Calu3 (cell line): Measurements from ENCODE around the gene ULK4. TPM values are rescaled to one million over a fixed set of nuclear protein-coding genes. Genes with fewer than 3 reads are reported as not detected.

Experiments
- BruUV-seq: library from RNA; stranded (reverse); fragments of 400-500 nt; replicated peaks from 2 replicates; lab custom pipeline; 2021; lab: Mats Ljungman, UMichigan
- CTCF ChIA-PET: fragments of 300-600 bp; sonication (Branson Sonifier 250); formaldehyde crosslinking; loops from one replicate; lab custom pipeline; 2022; ENCODE audit warnings: antibody characterized with exemption; lab: Charles Lee
- DNase-seq: peaks from one replicate; pipeline ENCODE4 v3.0.0; 2022
- H3K27ac Mint-ChIP-seq: one replicate; pipeline ENCODE4 v1.8.0; 2022; ENCODE audit warnings: mixed read lengths; ENCODE audit not compliant: unreplicated experiment
- H3K27me3 Mint-ChIP-seq: one replicate; pipeline ENCODE4 v1.8.0; 2022; ENCODE audit warnings: mixed read lengths; ENCODE audit not compliant: unreplicated experiment
- H3K36me3 Mint-ChIP-seq: one replicate; pipeline ENCODE4 v1.8.0; 2022; ENCODE audit warnings: mild to moderate bottlenecking, moderate library complexity, mixed read lengths; ENCODE audit not compliant: insufficient read depth, unreplicated experiment
- H3K4me1 Mint-ChIP-seq: one replicate; pipeline ENCODE4 v1.8.0; 2022; ENCODE audit warnings: mild to moderate bottlenecking, low read depth, mixed read lengths; ENCODE audit not compliant: unreplicated experiment
- H3K4me3 Mint-ChIP-seq: one replicate; pipeline ENCODE4 v1.8.0; 2022; ENCODE audit warnings: mild to moderate bottlenecking, low read depth, moderate library complexity, mixed read lengths; ENCODE audit not compliant: unreplicated experiment
- H3K9me3 Mint-ChIP-seq: one replicate; pipeline ENCODE4 v1.8.0; 2022; ENCODE audit warnings: low read depth, mixed read lengths; ENCODE audit not compliant: unreplicated experiment
- intact Hi-C: fragments of 100-400 bp; cut with micrococcal nuclease; formaldehyde crosslinking; loops from one replicate; pipeline ENCODE4 v1.10.0; 2022; ENCODE audit not compliant: unreplicated experiment
- total RNA-seq: library from RNA; stranded (reverse); gene quantifications from 2 replicates; pipeline ENCODE4 v1.2.3, GENCODE V29; 2022
- TF ChIP-seq, protein P1 (sequence below): fragments of 200-600 bp; IDR thresholded peaks from one replicate; pipeline ENCODE4 v1.8.0; 2022; ENCODE audit warnings: antibody characterized with exemption; ENCODE audit not compliant: unreplicated experiment

ULK4 gene
- total RNA-seq, 1 experiment from 2014 or later = 8.7 TPM

DNA sequence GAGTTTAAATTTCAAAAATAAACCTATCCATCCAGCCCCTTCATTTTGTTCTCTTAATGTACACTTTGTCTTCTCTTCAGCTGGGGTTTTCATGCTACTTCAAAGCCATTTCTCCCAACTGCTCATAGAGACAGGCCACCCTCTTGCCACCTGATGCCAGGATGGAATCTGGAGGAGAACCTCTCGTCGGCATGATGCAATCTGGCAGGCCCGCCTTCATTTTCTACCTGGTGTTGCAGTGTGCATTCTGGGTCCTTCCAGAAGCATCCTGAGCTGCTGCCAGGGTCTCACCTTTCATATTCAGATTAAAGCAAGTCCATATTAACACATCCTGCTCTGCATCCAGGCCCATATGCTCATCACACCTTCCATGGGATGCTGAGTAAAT lies 701.8 kb downstream of the ULK4 start:
- BruUV-seq = no TSS peak
- no peak for DNase-seq
- Mint-ChIP-seq H3K36me3 (no peaks in the 10 kb centered on the region), H3K9me3 (no peaks in the 10 kb centered on the region), H3K4me3 (no peak overlapping the region), H3K27me3 (no peaks in the 10 kb centered on the region), H3K4me1 (no peaks in the 10 kb centered on the region), H3K27ac (no peak overlapping the region)
- intact Hi-C loops = no loop called here
- CTCF ChIA-PET = no interaction called here
- TF ChIP-seq, protein P1, sequence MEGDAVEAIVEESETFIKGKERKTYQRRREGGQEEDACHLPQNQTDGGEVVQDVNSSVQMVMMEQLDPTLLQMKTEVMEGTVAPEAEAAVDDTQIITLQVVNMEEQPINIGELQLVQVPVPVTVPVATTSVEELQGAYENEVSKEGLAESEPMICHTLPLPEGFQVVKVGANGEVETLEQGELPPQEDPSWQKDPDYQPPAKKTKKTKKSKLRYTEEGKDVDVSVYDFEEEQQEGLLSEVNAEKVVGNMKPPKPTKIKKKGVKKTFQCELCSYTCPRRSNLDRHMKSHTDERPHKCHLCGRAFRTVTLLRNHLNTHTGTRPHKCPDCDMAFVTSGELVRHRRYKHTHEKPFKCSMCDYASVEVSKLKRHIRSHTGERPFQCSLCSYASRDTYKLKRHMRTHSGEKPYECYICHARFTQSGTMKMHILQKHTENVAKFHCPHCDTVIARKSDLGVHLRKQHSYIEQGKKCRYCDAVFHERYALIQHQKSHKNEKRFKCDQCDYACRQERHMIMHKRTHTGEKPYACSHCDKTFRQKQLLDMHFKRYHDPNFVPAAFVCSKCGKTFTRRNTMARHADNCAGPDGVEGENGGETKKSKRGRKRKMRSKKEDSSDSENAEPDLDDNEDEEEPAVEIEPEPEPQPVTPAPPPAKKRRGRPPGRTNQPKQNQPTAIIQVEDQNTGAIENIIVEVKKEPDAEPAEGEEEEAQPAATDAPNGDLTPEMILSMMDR = no peak

DNA sequence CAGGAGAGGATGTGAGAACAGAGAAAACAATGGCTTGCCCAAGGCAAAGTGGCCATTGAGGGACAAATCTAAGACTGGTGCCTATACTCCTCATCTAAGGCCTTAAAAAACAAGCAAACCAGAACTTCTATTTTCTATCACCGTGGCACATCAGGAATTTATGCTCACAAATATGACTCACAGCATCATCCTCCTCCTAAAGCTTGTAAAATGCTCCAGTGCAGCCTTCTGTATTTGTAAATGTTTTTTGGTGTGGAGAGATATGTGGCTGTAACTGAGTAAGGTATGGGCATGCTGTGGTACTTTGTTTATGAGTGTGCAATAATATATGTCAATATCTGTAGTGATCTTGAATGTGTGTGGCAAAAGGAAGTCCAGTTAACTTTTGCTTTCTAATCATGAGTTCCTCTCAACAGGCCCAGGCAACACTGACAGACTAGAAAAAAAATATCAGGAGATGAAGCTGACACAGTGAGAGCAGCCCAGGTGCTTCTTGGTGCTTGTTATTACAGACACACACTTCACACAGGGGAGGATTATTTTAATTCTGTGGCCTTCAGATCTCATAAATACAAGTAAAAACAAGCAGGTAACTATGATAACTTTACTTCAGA lies 702.3 kb downstream of the ULK4 start:
- intact Hi-C loops = no loop called here
- DNase-seq = no peak
- Mint-ChIP-seq H3K4me3 (no peak overlapping the region), H3K27ac (no peak overlapping the region), H3K36me3 (no peaks in the 10 kb centered on the region), H3K4me1 (no peaks in the 10 kb centered on the region), H3K27me3 (no peaks in the 10 kb centered on the region), H3K9me3 (no peaks in the 10 kb centered on the region)
- CTCF ChIA-PET = no interaction called here
- TF ChIP-seq, protein P1 = no peak
- no TSS peak for BruUV-seq

DNA sequence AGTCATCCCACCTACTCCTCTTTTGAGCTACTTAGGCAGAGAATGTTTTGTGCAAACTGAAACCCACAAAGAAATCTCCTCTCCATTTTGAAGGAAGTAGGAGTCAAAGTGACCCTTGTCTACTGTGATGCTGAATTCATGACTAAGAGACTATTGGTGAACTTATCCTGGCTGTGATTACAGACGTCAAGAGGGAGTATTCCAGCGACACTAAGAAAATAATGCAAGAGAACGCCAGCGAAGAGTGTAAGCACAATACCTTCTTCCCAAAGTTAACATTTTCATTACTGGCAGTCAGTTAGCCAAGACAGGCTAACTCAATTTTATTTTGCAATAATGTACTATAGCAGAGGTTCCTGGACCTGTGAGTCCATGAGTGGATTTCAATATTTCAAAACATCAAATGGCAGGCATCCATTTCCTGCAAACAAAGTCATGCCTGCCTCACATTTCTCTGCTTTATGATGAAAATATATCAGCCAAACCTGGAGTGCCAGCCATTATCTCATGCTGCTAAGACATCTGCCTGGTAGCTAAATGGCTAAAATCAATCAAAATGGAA lies 703.6 kb downstream of the ULK4 start:
- CTCF ChIA-PET = no interaction called here
- H3K27me3 Mint-ChIP-seq = no peaks in the 10 kb centered on the region
- intact Hi-C loops = no loop called here
- no peak for DNase-seq
- no TSS peak for BruUV-seq
- H3K9me3 Mint-ChIP-seq = no peaks in the 10 kb centered on the region
- H3K36me3 Mint-ChIP-seq = no peaks in the 10 kb centered on the region
- no peak overlapping the region for H3K27ac Mint-ChIP-seq
- H3K4me1 Mint-ChIP-seq = no peaks in the 10 kb centered on the region
- TF ChIP-seq, protein P1 = no peak
- H3K4me3 Mint-ChIP-seq = no peak overlapping the region

DNA sequence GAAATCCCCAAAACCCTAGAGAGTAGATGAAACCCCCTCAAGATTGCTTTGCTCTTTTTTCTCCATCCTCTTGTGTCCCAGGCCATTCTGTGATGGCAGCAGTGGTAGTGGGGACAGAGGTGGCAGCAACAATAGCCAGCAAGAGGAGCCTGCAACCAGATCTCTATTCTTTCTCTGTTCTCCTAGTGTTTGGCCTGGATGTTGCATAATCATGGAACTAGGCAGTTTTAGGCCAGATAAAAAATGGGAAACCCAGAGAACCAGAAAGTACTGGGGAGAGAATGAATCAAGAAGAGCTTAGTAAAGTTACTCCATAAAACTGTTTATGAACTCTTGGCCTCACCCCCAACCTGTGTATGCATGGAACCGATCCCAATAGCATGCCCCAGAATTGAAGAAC lies 710.3 kb downstream of the ULK4 start:
- peaks cover 10% of the 10 kb centered on the region for H3K4me1 Mint-ChIP-seq
- H3K27me3 Mint-ChIP-seq = no peaks in the 10 kb centered on the region
- DNase-seq = no peak
- CTCF ChIA-PET = no interaction called here
- no peak overlapping the region for H3K27ac Mint-ChIP-seq
- H3K36me3 Mint-ChIP-seq = peaks cover 6% of the 10 kb centered on the region
- BruUV-seq = no TSS peak
- H3K9me3 Mint-ChIP-seq = no peaks in the 10 kb centered on the region
- TF ChIP-seq, protein P1 = no peak
- intact Hi-C loops = no loop called here
- H3K4me3 Mint-ChIP-seq = no peak overlapping the region
